Keratinocyte (primary cell): ENCODE measurements around the gene CRPPA. TPM values are rescaled to one million over a fixed set of nuclear protein-coding genes. Genes with fewer than 3 reads are reported as not detected.
A peak's percentile ranks its signal among the peaks of the same experiment; 100 is the strongest.

ENCODE experiments used
- DNase-seq: peaks from one replicate; pipeline ENCODE4 v3.0.0-alpha.2; 2011; ENCODE audit warnings: low read depth, missing footprints, low spot score
- FAIRE-seq: peaks from 2 replicates; lab custom pipeline; 2011; peaks lifted over from hg19 to GRCh38; lab: Jason Lieb, UNC
- H2AFZ ChIP-seq: 2 replicates; pipeline ENCODE4 v1.6.0; 2012; ENCODE audit warnings: low read length, control low read depth, inconsistent platforms; ENCODE audit not compliant: control insufficient read depth
- H3K27ac ChIP-seq: 2 replicates; pipeline ENCODE4 v1.5.1; 2011; ENCODE audit warnings: low read length; ENCODE audit not compliant: control insufficient read depth, insufficient read depth
- H3K27me3 ChIP-seq: 3 replicates; pipeline ENCODE4 v1.6.0; 2011; ENCODE audit warnings: low read length; ENCODE audit not compliant: control insufficient read depth, insufficient read depth; ENCODE audit errors: extremely low read depth
- H3K36me3 ChIP-seq, 2 experiments: 2 replicates in 1 of 2; 3 replicates in 1 of 2; pipeline ENCODE4 v1.5.1; 2011; ENCODE audit warnings: low read length in 2 of 2, mild to moderate bottlenecking in 1 of 2; ENCODE audit not compliant: control insufficient read depth in 2 of 2, insufficient read depth in 2 of 2; ENCODE audit errors: extremely low read depth in 1 of 2
- H3K4me1 ChIP-seq: 3 replicates; pipeline ENCODE4 v1.5.1; 2011; ENCODE audit warnings: low read length; ENCODE audit not compliant: control insufficient read depth, insufficient read depth; ENCODE audit errors: extremely low read depth
- H3K4me2 ChIP-seq: 3 replicates; pipeline ENCODE4 v1.6.0; 2011; ENCODE audit warnings: low read depth, low read length; ENCODE audit not compliant: control insufficient read depth, insufficient read depth; ENCODE audit errors: extremely low read depth
- H3K4me3 ChIP-seq, 3 experiments: fragments of 200-600 bp in 1 of 3; sonication (generic) in 1 of 3; 2 replicates in 2 of 3; 3 replicates in 1 of 3; pipeline ENCODE4 v1.5.1; 2011 to 2016; ENCODE audit warnings: low read length in 3 of 3, mild to moderate bottlenecking in 3 of 3, control low read depth in 2 of 3, inconsistent platforms in 1 of 3, low read depth in 1 of 3, mixed read lengths in 1 of 3, mixed run types in 1 of 3, moderate library complexity in 1 of 3; ENCODE audit not compliant: control insufficient read depth in 2 of 3, insufficient read depth in 2 of 3; ENCODE audit errors: extremely low read depth in 1 of 3
- H3K79me2 ChIP-seq: 2 replicates; pipeline ENCODE4 v1.6.0; 2012; ENCODE audit warnings: low read length; ENCODE audit not compliant: control insufficient read depth, insufficient read depth
- H3K9ac ChIP-seq: 3 replicates; pipeline ENCODE4 v1.6.0; 2011; ENCODE audit warnings: low read length; ENCODE audit not compliant: control insufficient read depth, insufficient read depth; ENCODE audit errors: extremely low read depth
- H3K9me1 ChIP-seq: 3 replicates; pipeline ENCODE4 v1.6.0; 2011; ENCODE audit warnings: low read length; ENCODE audit not compliant: control insufficient read depth, insufficient read depth; ENCODE audit errors: extremely low read depth
- H3K9me3 ChIP-seq: 2 replicates; pipeline ENCODE4 v1.5.1; 2012; ENCODE audit warnings: low read depth, low read length; ENCODE audit not compliant: control insufficient read depth
- H4K20me1 ChIP-seq: 3 replicates; pipeline ENCODE4 v1.6.0; 2011; ENCODE audit warnings: low read length; ENCODE audit not compliant: control insufficient read depth, insufficient read depth; ENCODE audit errors: extremely low read depth
- CTCF ChIP-seq, 3 experiments: IDR thresholded peaks in 1 of 3; conservative IDR thresholded peaks in 1 of 3; optimal IDR thresholded peaks in 1 of 3; 2 replicates in 2 of 3; 3 replicates in 1 of 3; pipeline versions ENCODE3 to v1.5.1; 2011; ENCODE audit warnings: low read length in 3 of 3, mild to moderate bottlenecking in 3 of 3, moderate library complexity in 2 of 3, control low read depth in 1 of 3, inconsistent platforms in 1 of 3; ENCODE audit not compliant: insufficient read depth in 2 of 3; ENCODE audit errors: extremely low read depth in 1 of 3
- EZH2 ChIP-seq: IDR thresholded peaks from one replicate; pipeline ENCODE4 v1.6.1; 2012; ENCODE audit warnings: inconsistent platforms, mild to moderate bottlenecking, low read length, moderate library complexity
- dilution Hi-C: fragments of 300-500 bp; cut with MboI; formaldehyde crosslinking; loops from one replicate; pipeline ENCODE4 v1.7.0; 2020; ENCODE audit warnings: low sequenced_read_pairs; ENCODE audit not compliant: extremely low pct_ligation_motif_present
- polyA plus RNA-seq, 5 experiments: library from polyadenylated mRNA; depleted of rRNA in 3 of 5; stranded (reverse) in 3 of 5; stranded (forward) in 1 of 5; unstranded in 1 of 5; fragments of >200 nt; gene quantifications; 1 replicate in 1 of 5; 2 replicates in 3 of 5; 3 replicates in 1 of 5; pipeline versions ENCODE4 v1.2.1 to v1.2.3, GENCODE V29; 2011 to 2012; ENCODE audit warnings: missing spikeins in 2 of 5, low read depth in 1 of 5, low replicate concordance in 1 of 5

The CRPPA gene
- polyA plus RNA-seq, 1 donor (not counting 4 experiments of a cell fraction or from before 2014, with no cell fraction given) = 0.51 TPM

- Histone ChIP-seq H3K79me2 (no peaks in the 10 kb centered on the region), H2AFZ (peak overlapping the region; percentile 32), H3K27ac (peak overlapping the region; percentile 86), H3K9ac (no peak overlapping the region), H3K4me2 (peak overlapping the region; percentile 97), H4K20me1 (no peaks in the 10 kb centered on the region), H3K4me1 (peaks cover 20% of the 10 kb centered on the region), H3K4me3 (no peak overlapping the region), H3K9me1 (no peaks in the 10 kb centered on the region), H3K36me3 (no peaks in the 10 kb centered on the region), H3K27me3 (no peaks in the 10 kb centered on the region), H3K9me3 (no peaks in the 10 kb centered on the region)
- no peak for TF ChIP-seq EZH2
- no peak for TF ChIP-seq CTCF (optimal IDR thresholded peaks at IDR 0.05 in 1 of 3, IDR thresholded peaks at IDR 0.05 in 1 of 3, conservative IDR thresholded peaks at IDR 0.05 in 1 of 3; ENCODE audit: extremely low read depth in 1 of 3, insufficient read depth in 2 of 3, low read length in 3 of 3)
- FAIRE-seq (no peak), DNase-seq (no peak)
- dilution Hi-C loops = no loop called here
These were observed 731 bp upstream of the CRPPA start for GRCh38 chr7:16422103-16422435.

GRCh38 chr7:16420649-16421332 is 547 bp downstream of the CRPPA start:
- Histone ChIP-seq H3K36me3 (no peaks in the 10 kb centered on the region), H3K9me3 (no peaks in the 10 kb centered on the region), H3K4me3 (peak overlapping the region; percentile 44 to 80 (median 65)), H3K9ac (peak overlapping the region; percentile 86), H3K9me1 (no peaks in the 10 kb centered on the region), H3K79me2 (no peaks in the 10 kb centered on the region), H3K27me3 (no peaks in the 10 kb centered on the region), H2AFZ (peak overlapping the region; percentile 97), H3K4me2 (peak overlapping the region; percentile 97), H3K27ac (peak overlapping the region; percentile 86), H4K20me1 (no peaks in the 10 kb centered on the region), H3K4me1 (peaks cover 22% of the 10 kb centered on the region)
- peak; percentile 83 for FAIRE-seq
- peak; percentile 48 for DNase-seq
- TF ChIP-seq CTCF (optimal IDR thresholded peaks at IDR 0.05 in 1 of 3, IDR thresholded peaks at IDR 0.05 in 1 of 3, conservative IDR thresholded peaks at IDR 0.05 in 1 of 3; ENCODE audit: extremely low read depth in 1 of 3, insufficient read depth in 2 of 3, low read length in 3 of 3) = peak in 2 of 3 experiments; percentile 16 to 45
- no peak for TF ChIP-seq EZH2
- dilution Hi-C loops = no loop called here
